GM19035 (cell line): ENCODE results near the gene TAS2R20.

Source experiments
- ATAC-seq: cut with Tn5 transposase; IDR thresholded peaks from one replicate; pipeline ENCODE4 v1.9.1; 2021; ENCODE audit not compliant: unreplicated experiment

Gene TAS2R20

GRCh38 chr12:10960211-10960610 is 37.9 kb downstream of the TAS2R20 start:
- ATAC-seq: no peak

GRCh38 chr12:10959804-10960203 is 38.3 kb downstream of the TAS2R20 start:
- ATAC-seq: no peak

GRCh38 chr12:10957741-10958140 is 40.4 kb downstream of the TAS2R20 start:
- ATAC-seq: no peak

GRCh38 chr12:10956085-10956484 is 42.0 kb downstream of the TAS2R20 start:
- ATAC-seq: no peak

- no peak for ATAC-seq
Observed at GRCh38 chr12:10952645-10953044, 45.5 kb downstream of the TAS2R20 start.
